CD4-positive, alpha-beta T cell treated with Interleukin-1 beta for 1 hour (primary cell): Measurements from ENCODE around the gene UBE2O.

Experiments
- DNase-seq, 2 donors: peaks; one replicate each; pipeline ENCODE4 v3.0.0-alpha.2; 2020 to 2022

UBE2O gene

GRCh38 chr17:76484228-76484725, 31.3 kb upstream of the UBE2O start:
- DNase-seq: no peak

- DNase-seq: peak in 1 of 2 donors; percentile 66
Measured at GRCh38 chr17:76481071-76481655, 28.2 kb upstream of the UBE2O start.

- peak in 1 of 2 donors; percentile 24 for DNase-seq
Measured at GRCh38 chr17:76480632-76481031, 27.7 kb upstream of the UBE2O start.

DNA sequence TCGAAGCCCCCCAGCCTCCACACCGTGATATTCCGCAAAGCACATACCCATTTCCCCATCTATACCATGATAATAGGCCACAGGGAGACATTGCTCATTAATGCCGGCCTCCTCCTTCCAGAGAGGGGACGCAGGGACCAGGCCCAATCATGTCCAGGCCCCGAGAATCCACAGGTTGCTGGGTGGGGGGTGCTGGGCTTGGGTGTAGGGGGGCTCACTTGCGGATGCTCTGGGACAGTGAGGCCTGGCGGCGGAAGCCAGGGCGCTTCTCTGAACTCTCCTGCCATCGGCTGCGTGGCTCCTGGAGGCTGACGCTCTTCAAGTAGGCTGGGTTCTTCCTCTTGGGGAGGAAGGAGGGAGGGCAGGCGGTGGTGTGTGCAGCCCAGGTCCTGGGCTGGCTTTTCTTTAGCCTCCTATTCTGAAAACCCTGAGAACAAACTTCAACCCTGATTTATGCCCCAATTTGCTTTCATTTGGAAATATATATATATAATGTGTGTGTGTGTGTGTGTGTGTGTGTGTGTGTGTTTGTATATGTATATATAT, 26.6 kb upstream of the UBE2O start:
- no peak for DNase-seq

- no peak for DNase-seq
Measured at GRCh38 chr17:76478730-76479514, 26.0 kb upstream of the UBE2O start.

DNA sequence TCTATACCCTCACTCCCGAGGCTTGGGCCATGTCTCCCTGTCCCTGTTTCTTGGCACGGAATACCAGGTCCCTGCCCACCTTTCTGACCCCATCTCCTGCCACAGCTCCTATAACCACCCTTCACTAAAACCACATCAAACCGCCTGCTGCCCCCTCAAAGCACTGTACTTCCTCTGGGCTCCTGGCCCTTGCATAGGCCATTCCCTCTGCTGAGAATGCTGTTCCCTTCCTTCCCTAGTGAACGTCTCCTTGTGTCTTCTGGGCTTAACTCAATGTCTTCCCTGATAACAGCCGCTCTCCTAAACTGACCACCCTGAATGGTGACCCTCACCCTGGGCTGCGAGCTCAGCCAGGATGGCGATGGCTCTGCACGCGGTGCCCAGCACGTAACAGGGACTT, 25.1 kb upstream of the UBE2O start:
- DNase-seq: no peak

GRCh38 chr17:76477576-76477975, 24.6 kb upstream of the UBE2O start:
- no peak for DNase-seq

DNA sequence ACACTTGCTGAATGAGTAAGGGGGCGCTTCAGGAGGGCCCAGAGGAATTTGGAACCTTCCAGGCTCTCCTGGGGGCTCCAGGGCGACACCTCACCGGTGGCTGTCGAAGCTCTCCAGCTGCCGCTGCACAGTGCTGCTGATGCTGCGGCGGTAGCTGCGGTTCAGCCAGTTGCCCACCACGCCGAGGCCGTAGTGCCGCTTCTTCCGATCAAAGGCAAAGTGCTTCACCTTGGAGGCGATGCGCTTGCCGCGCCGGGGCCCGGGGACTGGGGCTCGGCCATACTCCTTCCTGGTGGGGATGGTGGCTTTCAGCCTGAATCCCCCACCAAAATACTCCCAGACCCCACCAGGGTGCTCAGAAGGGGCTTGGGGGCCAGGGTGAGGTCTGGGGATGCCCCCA, 23.8 kb upstream of the UBE2O start:
- DNase-seq: no peak

- no peak for DNase-seq
Measured at GRCh38 chr17:76475302-76475701, 22.4 kb upstream of the UBE2O start.

DNA sequence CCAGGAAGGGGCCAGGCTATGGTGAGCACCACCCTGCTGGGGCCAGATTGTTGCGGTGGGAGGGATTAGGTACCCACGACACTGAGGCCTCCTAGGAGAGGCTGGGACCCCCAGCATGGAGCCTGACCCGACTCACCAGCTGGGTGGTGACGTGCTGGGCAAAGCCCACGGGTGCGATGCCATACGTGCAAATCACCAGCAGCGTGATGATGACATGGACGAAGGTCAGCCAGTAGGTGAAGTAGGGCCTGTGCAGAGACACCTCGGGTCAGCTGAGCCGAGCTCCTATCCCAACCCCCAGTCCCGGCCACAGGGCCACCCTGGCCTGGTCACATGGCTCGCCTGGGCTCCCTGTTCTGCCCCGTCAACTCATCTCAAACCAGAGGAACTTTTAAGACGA, 21.9 kb upstream of the UBE2O start:
- DNase-seq: no peak

- DNase-seq: no peak
Measured at GRCh38 chr17:76474238-76474637, 21.3 kb upstream of the UBE2O start.

DNA sequence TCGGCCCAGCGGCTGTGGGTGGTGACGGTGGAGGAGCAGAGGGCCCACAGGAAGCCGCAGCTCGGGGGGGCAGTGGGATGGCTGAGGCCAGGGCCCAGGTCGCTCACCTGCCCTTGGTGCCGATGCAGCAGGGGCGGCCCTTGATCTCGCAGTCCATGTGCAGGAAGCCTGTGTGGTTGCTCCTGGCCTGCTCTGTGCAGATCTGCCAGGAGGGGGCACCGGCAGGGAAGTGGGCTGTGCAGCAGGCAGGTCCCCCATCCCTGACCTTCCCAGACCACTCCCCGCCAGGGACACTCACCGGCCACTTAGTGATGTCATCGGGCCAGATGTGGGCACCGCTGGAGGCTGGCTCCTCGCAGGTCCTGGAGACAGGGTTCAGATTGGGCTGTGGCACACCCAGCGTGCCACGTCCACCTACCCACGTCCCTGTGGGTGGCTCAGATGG, 20.6 kb upstream of the UBE2O start:
- DNase-seq: no peak

DNA sequence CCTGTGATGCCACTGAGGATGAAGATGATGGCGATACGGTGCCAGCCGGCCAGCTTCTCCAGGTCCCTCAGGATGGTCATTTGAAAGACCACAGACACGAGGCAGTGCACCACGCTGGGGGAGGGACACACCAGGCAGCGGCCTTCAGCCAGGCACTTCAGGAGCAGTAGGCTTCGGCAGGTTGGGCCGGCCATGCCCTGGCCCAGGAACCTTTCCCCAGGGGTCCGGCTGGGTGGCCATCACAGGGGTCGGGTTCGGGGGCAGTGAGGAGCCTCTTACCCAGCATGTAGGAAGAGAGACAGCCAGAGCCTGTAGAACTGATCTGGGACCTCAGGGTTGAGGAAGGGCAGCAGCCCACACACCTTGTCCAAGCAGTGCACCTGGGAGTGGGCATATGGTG, 19.8 kb upstream of the UBE2O start:
- DNase-seq: no peak

- no peak for DNase-seq
Measured at GRCh38 chr17:76472258-76472645, 19.3 kb upstream of the UBE2O start.

GRCh38 chr17:76471498-76472257, 18.7 kb upstream of the UBE2O start:
- no peak for DNase-seq

- DNase-seq: no peak
Measured at GRCh38 chr17:76469991-76470739, 17.2 kb upstream of the UBE2O start.

GRCh38 chr17:76469076-76469990, 16.4 kb upstream of the UBE2O start:
- DNase-seq: no peak

DNA sequence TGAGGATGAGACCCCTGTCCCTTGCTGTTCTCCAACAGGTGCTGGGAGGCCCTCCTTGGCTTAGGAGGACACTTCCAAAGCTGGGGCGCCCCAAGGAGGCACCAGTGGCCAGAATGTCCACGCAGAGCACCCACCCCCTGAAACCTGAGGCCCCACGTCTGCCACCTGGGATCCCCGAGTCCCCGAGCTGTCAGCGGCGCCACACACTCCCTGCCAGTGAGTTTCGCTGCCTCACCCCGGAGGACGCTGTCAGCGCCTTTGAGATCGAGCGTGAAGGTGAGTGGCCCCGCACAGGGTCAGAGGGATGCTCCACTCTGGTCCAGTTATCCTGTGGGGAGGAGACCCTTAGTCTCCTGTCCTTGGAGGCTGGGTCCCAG, 15.7 kb upstream of the UBE2O start:
- no peak for DNase-seq

DNA sequence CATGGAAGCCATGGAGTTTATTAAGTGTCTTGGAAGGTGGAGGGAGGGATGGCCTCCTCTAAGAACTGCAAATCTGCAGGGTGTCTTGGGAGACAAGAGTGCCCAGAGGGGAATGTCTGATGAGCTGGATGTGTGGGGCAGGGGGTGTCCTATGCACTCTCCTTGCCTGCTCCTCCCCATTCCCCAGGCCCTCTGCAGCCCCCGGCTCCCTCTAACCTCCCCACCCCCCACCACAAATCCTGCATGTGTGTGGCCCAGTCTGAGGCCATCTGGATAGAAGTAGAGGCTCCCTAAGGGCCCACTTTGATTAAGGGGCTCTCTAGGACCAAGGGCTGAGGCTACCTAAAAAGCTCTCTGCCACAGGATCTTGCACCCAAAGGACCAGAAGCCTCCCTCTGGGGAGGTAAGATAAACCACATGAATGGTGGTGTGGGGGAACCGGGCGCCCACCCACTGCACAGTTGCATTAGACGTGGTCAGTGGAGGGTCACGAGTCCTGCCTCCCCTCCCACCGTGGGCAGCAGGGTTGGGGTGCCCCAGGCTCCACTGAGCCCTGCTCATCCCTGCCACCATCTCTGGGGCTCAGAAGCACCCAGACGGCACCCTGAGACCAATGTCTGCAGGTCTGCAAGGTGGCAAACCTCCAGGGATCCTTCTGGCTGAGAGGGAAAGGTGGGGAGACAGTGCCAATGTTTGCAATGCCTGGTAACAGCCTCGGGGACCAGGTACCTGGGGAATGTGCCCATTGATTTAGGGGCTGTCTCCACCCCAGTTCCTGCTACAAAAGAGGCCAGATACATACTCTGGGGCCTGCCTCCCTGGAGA, 15.1 kb upstream of the UBE2O start:
- DNase-seq: no peak

GRCh38 chr17:76467366-76467765, 14.4 kb upstream of the UBE2O start, which contains the start of gene AANAT:
Gene AANAT, plus strand, starts transcription at chr17:76467603. Its CDS starts 1,144 bp downstream, at chr17:76468747.
- no peak for DNase-seq

GRCh38 chr17:76466775-76467130, 13.8 kb upstream of the UBE2O start:
- no peak for DNase-seq
